Suprapubic skin (tissue), 4 donors: ENCODE measurements around the gene PCBP3.

Experiments
- EP300 ChIP-seq: sonication (generic); formaldehyde crosslinking; IDR thresholded peaks from one replicate; pipeline ENCODE4 v1.6.1; 2017; ENCODE audit warnings: antibody characterized with exemption
- POLR2A ChIP-seq, 2 donors: fragments of 450-650 bp; IDR thresholded peaks; one replicate each; pipeline ENCODE4 v1.6.1; 2017; ENCODE audit warnings: antibody characterized with exemption in 2 of 2, mild to moderate bottlenecking in 2 of 2, moderate library complexity in 2 of 2
- POLR2AphosphoS5 ChIP-seq, 3 donors: sonication (generic); formaldehyde crosslinking; IDR thresholded peaks; one replicate each; pipeline ENCODE4 v1.6.1; 2017; ENCODE audit warnings: antibody characterized with exemption in 3 of 3
- TF ChIP-seq, protein P1 (sequence below), 2 donors: fragments of 200-600 bp in 1 of 2; fragments of 450-650 bp in 1 of 2; sonication (generic) in 1 of 2; IDR thresholded peaks; one replicate each; pipeline ENCODE4 v1.5.1; 2016 to 2019; ENCODE audit warnings: antibody characterized with exemption in 2 of 2, mild to moderate bottlenecking in 1 of 2, moderate library complexity in 1 of 2

DNA sequence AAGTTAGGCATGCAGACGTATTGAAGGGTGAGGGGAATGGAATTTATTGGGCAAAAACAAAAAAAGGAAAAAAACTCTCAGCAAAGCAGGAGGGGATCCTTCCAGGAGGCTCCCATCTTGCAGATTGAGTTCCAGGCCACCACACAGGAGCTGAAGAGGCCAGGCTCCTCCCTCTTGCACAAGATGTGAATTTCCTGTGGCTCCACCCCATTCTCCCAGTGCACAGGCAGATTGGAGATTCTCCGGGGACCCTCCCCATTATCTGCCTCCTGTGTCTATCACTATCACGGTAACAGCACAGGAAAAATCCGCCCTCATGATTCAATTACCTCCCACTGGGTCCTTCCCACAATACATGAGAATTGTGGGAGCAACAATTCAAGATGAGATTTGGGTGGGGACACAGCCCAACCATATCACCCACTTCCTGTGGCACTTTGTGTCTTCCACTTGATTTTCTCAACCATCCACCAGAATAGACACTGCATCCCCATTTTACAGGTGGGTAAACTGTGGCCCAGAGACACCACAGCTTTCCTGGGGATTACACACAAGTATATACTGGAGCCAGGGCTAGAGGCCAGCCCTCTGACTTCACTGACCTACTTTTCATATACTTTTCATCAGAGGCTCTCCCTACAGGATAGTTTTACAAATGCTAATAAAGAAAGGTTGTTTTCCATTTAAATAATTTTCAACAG lies 319.2 kb downstream of the PCBP3 start:
- TF ChIP-seq, protein P1, sequence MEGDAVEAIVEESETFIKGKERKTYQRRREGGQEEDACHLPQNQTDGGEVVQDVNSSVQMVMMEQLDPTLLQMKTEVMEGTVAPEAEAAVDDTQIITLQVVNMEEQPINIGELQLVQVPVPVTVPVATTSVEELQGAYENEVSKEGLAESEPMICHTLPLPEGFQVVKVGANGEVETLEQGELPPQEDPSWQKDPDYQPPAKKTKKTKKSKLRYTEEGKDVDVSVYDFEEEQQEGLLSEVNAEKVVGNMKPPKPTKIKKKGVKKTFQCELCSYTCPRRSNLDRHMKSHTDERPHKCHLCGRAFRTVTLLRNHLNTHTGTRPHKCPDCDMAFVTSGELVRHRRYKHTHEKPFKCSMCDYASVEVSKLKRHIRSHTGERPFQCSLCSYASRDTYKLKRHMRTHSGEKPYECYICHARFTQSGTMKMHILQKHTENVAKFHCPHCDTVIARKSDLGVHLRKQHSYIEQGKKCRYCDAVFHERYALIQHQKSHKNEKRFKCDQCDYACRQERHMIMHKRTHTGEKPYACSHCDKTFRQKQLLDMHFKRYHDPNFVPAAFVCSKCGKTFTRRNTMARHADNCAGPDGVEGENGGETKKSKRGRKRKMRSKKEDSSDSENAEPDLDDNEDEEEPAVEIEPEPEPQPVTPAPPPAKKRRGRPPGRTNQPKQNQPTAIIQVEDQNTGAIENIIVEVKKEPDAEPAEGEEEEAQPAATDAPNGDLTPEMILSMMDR (IDR thresholded peaks at IDR 0.05), result no peak
- TF ChIP-seq EP300 (no peak), POLR2A (IDR thresholded peaks at IDR 0.05) (no peak), POLR2AphosphoS5 (IDR thresholded peaks at IDR 0.05) (no peak)
